Fibroblast of skin of abdomen (primary cell): Measurements from ENCODE around the gene ATG13.
"Not testable (repeated sequence)": the region's sequence is repeated elsewhere in the genome, so short reads cannot be mapped to it uniquely, and the experiment has no call there.

Experiments
- DNase-seq: peaks from one replicate; pipeline ENCODE4 v3.0.0-alpha.2; 2013

Gene ATG13

DNA sequence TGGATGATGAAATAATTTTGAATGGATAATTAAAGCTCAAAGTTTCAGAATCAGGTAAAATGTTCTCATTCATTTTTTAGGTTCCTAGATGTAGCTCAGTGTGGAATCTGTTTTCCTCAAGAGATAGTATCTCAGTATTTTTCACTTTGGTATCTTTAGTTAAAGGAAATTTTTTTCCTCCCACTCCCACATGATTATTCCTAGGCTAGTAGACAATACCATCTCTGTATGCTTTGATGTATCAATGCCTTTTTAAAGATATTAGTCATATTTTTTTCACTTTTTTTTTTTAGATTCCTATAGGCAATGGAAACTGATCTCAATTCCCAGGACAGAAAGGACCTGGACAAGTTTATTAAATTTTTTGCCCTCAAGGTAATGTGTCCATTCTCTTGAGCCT, 26.6 kb downstream of the ATG13 start:
- DNase-seq: no peak

DNA sequence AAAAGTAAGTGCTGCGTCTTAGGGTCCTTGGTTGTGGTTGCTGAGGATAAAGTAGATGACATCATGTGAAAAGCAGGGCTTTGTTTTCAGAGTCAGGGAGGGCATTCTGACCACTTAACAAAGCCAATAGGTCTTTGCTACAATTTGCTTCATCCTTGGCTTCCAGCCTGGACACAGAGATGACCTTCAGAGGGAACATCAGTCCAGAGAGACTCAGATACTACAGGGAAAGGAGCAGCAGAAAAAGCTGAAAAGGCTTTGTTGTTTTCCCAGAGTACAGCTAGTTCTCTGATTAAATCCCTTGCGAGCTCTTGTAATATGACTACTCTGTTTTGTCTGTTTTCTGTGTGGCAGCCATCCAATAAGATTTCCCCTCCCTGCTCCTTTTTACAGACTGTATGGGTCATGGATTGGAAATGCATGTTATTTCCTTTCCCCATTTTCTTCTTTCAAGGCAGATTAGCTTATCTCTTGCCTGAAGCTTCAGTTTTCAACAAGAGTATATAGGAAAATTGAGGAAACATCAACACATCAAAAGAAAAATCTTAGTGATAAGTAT, 31.9 kb downstream of the ATG13 start:
- peak; percentile 96 for DNase-seq

DNA sequence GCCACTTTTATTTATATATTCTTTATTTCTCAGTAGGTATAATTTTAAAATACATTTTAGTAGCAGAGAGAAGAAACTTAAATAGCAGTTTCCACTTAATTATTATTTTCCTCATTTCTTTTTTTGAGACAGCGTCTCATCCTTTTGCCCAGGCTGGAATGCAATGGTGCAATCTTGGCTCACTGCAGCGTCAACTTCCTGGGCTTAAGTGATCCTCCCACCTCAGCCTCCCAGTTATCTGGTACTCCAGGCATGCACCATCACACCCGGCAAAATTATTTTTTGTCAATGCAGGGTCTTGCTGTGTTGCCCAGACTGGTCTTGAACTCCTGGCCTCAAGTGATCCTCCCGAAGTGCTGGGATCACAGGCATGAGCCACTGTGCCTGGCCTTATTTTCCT, 38.3 kb downstream of the ATG13 start:
- no peak for DNase-seq

DNA sequence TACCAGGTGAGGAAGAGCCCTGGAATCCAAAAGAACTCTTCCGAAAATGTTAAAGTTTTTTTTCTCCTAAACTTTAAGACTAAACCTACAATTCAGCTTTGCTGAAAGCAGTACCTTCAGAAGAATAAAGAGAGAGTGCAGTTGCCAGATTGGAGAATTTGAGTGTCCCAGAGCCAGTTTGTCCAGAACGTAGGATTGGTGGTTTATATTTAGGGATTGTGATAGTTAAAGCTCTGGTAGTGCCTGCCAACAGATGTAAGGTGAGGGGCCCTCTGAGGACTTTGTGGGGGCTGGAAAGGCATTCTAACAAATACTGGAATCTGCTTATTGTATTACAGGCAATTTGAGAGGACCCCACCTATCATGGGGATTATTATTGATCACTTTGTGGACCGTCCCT, 39.8 kb downstream of the ATG13 start:
- no peak for DNase-seq

DNA sequence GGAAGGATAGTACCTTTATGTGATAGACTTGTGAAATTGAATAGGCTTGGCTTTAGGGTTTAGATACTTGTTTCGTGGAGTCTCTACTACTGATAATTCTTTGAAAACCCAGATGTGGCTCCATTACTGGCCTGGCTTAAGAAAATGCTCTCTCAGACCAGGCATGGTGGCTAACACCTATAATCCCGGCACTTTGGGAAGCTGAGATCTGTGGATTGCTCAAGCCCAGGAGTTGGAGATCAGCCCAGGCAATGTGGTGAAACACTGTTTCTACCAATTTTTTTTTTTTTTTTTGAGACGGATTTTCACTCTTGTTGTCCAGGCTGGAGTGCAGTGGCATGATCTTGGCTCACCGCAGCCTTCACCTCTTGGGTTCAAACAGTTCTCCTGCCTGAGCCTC, 40.9 kb downstream of the ATG13 start:
- DNase-seq: peak; percentile 61

DNA sequence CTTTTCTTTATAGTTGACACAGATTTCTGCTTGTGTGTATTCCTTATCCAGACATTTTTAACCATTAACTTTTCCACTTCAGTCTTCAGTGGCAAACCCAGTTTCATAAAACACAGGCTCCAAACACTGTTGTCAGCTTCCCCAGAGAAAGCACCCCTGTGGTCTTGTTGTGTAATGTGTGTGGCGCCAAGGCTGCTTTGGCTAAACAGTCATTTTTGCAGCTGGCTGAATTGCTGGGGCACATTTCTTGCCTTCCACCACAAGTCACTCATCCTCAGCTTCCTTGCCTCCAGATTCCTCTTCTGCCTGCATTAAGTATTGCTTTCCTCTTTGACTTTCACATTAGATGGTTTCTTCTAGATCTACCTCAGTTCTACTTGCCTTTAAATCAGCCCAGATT, 42.6 kb downstream of the ATG13 start:
- DNase-seq: peak; percentile 32

DNA sequence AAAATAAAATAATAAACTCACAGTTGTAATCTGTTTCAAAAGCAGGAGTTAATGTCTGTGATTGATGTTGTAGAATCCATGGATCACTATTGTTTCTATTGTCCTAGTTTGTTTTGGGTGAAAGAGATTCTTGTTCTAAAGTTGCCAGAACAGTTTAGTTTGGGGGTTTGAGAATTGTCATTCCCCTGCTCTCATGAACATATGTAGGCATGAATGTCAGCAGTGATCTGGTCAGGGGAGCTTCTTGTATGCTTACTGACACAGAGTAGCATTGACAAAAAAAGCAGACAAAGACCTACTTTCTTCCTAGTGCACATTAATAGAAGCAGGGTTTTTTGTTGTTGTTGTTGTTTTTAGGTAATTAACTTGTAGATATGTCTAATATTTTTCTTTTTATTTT, 44.5 kb downstream of the ATG13 start:
- no peak for DNase-seq

DNA sequence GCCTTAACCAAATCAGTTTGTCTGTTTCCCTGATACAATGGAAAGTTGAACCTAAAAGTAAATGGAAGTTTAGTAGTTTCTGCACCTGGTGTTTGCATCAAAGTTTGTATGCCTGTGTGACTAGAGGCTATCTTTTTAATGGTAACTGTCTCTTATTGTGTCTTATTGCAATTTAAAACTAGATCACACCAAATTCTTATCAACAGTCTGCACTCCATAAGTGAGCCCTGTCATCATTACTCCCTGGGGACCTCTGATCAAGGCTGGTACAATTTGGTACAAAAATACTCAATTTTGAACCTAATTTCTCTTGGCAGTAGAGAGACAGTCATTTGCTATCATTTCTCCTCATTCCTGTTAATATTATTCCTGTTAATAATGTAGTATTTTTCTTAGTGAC, 45.0 kb downstream of the ATG13 start:
- no peak for DNase-seq

DNA sequence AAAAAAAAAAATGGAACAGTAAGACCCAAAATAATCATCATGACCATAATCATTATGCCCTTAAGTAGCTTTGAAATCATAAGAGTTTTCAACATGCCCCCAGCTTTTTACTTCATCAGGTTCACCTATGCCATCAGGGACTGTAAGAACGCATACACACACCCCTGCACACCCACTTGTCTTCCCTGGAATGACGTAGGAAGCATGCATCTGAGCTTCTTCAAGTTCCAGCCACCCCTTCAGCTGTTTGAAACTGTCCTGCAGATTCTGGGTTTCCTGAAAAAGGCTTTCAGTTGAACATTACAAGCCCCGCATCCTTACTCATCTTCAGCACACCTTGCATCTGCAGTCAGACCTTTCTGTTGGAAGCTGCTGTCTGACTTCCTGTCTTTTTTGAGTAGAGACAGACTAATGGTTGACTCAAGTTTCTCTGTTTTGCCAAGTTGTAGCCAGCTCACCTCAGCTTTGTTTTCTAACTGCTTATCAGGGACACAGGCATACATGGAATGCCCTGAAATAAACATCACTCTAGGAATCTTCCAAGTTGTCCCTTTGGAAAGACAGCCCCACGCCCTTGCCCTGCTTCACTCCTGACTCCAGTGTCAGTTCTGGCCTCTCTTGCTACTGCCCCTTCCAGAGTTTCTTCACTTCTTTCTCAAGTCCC, 46.1 kb downstream of the ATG13 start:
- no peak for DNase-seq

DNA sequence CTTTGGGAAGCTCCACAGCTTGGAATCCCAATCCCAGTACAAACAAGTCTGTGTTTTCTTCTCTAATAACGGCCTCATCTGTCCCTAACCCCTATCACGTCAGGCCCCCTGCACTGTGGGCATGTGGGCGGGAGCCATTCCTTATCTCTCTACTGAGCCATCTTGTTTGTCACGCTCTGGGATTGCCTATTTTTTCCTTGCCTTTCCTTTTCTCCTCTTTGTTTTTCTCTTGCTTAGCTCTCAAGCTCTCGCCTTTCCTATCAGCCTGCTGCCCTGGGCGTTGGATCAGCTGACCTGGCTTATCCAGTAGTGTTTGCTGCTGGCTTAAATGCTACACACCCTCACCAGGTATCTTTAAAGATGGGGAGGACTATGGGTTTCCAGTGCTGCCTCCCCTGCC, 47.3 kb downstream of the ATG13 start:
- no peak for DNase-seq

DNA sequence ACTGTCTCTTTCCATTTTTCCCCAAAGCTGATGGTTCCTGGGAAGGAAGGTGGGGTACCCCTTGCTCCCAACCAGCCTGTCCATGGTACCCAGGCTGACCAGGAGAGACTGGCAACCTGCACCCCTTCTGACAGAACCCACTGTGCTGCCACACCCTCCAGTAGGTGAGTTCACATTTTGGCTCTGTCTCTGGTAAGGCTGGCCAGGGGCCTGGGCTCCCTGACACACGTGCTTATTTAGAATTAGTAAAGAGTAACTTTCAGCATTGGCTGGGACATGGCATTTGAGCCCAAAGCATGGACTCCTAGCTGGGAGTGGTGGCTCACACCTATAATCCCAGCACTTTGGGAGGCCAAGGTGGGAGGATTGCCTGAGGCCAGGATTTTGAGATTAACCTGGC, 48.0 kb downstream of the ATG13 start:
- no peak for DNase-seq

DNA sequence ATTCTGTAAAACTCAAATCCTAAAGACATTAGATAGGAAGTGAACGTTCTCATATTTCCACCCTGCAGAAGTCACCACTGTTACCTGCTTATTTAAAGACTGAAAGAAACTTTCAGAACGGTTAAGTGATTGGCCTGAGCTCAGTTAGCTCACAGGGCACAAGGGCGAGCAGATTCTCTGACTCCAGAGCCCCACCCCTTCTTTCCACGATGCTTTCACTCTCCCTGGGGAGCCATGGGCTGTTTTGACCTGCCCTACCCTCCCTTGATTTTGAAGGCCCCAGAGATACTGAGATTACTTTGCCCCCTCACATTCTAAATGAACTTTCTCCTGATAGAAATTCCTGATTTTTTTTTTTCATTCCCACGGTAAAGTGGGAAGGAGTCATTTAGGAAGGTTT, 49.2 kb downstream of the ATG13 start:
- no peak for DNase-seq

DNA sequence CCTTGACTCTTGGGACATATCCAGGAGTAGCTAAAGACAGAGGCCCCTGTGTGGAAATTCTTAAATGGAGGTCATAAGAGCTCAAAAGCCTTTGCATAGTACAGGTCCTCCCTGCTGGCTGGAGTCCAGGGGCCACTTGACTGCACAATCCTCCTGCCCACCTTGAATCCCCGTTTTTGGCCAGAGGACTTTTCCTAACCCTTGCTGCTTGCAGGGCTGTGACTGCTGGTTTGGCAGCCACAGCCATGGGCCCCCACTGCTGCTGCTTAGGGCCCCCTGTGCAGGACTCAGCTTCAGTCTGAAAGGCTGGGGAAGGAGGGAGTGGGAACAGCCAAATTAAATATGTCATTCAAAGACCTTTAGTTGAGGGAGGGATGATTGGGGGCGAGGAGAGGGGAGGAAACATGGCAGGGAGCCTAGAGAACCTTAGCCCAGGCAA, 49.7 kb downstream of the ATG13 start:
- no peak for DNase-seq

DNA sequence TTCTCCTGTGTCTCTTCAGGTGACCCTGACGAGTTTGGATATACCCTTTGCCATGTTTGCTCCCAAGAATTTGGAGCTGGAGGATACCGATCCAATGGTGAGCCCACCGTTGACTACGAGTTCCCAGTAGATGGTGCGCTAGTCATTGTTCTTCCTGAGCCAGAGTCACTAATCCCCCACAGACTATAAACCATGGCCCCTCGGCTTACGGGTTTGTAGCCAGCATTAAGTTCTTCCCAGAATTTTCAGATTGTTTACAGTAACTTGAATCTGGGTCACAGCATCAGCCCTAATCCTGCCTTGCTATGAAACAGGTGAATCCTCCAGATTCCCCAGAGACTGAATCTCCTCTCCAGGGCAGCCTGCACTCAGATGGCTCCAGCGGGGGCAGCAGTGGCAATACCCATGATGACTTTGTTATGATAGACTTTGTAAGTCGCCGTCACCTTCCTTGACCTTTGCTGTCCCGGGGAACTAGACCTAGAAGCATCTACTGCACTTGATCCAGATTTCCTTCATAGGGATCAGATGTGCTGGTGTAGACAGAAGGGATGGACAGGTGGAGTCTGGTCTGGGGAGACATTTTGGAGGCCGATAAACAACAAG, 51.2 kb downstream of the ATG13 start:
- no peak for DNase-seq

DNA sequence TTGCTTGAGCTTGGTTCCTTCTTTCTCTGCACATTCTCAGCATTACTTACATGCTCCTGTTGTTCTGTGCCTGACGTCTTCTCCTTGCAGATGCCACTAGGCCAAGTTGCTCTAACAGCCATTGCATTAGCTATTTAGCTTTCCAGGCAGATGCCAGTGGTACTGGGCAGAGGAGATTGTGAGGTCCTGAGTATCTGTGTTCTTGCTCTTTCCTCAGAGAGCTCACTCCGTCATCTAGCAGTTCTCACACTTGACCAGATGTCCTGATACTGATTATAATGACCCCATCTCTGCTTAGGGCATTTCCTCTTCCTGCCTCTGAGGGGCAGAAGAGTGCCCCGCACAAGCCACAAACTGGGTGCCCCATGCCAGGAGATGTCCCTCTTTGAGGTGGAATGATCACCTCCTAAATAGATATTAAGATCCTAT, 52.4 kb downstream of the ATG13 start:
- DNase-seq: no peak

DNA sequence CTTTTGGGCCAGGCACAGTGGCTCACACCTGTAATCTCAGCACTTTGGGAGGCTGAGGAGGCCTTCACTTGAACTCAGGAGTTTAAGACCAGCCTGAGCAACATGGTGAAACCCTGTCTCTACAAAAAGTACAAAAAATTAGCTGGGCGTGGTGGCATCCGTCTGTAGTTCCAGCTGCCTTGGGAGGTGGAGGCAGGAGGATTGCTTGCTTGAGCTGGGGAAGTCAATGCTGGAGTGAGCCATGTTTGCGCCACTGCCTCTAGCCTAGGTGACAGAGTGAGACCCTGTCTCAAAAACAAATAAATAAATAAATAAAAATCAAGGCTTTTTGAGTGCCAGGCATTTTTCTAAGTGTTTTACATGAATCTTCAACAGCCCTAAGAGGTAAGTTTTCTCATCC, 53.2 kb downstream of the ATG13 start:
- not testable (repeated sequence) for DNase-seq

DNA sequence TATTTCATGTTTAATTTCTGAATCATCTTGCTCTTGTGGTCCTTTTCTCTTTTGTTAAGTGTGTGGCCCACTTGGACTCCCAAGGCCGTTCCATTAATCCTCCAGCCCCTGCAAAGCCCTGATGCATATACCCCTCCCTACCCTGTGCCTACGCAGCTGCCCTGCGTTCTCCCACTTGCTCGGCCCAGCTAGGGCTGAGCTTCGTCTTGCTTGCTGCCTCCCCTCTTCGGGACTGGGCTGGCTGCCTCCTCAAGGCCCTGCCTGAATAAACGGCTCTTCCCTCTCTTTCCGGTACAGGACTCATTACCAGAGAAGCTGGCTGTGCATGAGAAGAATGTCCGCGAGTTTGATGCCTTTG, 54.6 kb downstream of the ATG13 start:
- DNase-seq: no peak

DNA sequence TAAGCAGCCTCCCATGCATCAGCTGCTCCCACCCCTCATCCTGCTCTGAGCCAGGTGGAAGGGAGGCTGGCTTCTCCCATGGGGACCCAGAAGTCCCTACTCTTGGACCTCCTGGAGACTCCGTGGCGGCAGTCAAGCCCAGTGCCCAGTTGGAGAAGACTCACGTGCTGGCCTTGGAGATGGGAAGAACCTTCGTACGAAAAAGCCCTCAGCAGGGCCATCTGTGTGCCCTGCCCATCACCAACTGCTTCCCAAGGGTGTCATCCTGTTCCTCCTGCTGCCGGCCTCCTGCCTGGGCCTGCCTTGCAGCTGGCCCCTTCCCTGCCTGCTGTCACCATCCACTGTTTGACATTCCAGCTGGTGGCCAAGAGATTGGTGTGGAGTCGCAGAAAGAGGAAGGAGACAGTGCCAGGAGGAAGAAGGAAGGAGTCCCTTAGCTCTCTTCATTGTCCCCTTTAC, 55.1 kb downstream of the ATG13 start:
- DNase-seq: no peak

DNA sequence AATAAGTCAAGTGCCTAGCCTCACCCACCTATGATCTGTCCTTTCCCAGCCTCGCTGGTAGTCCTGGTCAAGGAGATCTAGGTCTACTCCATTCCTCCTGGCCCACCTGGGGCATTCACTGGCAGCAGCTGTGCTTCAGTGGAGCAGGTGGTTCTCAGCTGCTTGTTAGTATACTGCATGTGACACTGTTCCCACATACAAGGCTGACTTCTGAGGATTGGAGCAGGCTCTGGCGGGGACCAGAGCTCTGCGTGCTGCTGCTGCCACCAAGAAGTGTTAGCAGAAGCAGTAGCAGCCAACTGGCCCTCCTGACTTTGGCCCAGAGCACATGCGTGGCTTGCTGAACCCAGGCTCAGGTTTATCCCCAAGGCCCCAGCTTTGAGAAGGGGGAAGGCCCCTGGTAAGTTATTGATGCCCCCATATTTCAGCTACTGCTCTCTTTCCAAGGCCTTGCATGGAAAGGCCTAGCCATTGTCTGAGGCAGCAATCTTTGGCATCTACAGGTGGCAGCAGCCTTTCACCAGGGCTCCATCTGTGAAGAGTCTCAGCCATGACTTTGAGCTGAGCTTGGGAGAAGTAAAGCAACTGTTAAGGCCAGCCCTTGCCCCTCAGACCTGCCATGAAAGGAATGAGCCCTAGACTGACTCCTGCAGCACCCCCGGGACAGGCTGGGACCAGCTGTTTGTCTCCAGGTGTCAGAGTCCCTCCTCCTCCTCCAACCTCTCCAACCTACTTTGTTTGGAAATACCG, 56.5 kb downstream of the ATG13 start:
- no peak for DNase-seq

DNA sequence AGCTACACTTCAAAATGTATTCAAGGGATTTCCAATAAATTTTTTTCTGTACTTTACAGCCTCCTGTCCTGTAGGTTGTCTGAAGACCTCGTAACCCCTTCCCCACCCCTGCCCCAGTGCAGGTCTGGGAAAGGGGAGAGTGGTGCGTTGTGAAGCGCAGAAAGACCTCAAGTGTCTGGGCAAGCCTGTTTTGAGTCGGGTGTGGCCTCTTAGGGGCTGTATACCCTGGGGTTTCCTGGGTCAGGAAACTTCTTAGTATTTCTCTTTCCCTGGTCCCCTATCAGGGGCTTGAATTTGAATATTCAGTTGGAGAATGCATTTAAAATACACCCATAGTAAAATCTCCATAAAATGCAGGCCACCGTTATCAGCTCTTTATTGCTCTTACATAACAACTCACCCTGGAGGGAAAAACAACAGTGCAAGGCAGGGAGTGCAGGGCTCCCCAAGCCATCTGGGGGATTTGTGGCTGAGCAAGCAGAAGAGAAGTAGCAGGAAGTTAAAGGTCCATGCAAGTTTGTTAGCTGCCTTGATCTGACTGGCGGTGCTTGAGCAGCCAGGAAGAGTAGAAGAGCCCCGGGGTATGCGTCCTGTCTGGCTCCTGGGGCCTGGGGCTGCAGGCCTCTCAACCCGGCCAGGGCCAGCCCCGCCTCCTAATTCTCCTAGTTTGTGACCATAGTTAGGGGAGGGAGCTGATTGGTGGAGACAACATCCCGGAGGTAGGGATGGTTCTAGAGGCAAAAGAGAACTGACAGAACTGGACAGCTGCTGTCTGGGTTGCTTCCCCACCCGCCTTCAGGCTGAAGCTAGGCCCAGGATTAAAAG, 57.3 kb downstream of the ATG13 start:
- DNase-seq: no peak

DNA sequence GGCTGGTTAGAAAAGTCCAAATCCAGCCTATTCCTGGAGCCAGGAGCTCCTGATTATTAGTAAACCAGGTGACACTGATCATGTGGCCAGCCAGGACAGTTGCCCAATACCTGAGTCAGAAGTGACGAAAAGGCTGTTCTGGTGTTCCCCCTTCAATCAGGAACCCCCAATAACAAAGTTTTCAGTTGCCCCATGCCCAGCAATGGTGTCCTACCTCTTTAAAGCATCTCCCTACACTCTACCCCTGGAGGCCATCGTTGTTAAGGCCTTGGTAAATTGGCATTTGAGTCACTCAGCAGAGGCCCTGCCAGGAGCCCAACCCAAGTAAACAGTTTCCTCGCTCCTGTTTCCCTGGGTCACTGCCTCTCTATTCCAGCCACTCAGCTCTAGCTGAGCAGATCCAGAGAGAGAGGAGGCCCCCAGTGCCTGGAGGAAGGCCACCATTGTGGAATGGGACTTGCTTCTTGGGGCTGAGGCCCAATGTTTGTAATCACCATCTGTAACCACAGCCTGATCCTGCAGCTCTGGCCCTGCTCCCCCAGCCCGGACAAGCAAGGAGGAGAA, 58.0 kb downstream of the ATG13 start:
- peak; percentile 24 for DNase-seq

DNA sequence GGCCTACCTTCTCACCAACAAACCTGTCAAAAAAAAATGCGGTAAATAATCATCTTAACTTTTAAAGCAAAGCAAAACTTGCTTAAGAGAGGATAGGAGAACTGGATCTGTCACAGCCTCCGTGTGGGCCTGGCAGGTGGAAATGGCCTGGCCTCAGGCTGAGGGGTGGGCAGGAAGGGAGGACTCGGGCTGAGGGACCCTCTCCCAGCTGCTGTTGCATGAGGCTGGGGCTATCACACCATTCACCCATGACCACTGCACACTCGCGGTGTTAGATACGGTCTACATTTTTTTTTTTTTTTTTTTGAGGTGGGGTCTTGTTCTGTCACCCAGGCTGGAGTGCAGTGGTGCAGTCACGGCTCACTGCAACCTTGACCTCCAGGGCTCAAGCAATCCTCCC, 58.6 kb downstream of the ATG13 start:
- no peak for DNase-seq
